Calu3 (cell line): ENCODE results near the gene UFC1. TPM values are rescaled to one million over a fixed set of nuclear protein-coding genes. Genes with fewer than 3 reads are reported as not detected.

ENCODE experiments used
- BruUV-seq: library from RNA; stranded (reverse); fragments of 400-500 nt; replicated peaks from 2 replicates; lab custom pipeline; 2021; lab: Mats Ljungman, UMichigan
- CTCF ChIA-PET: fragments of 300-600 bp; sonication (Branson Sonifier 250); formaldehyde crosslinking; loops from one replicate; lab custom pipeline; 2022; ENCODE audit warnings: antibody characterized with exemption; lab: Charles Lee
- DNase-seq: peaks from one replicate; pipeline ENCODE4 v3.0.0; 2022
- H3K27ac Mint-ChIP-seq: one replicate; pipeline ENCODE4 v1.8.0; 2022; ENCODE audit warnings: mixed read lengths; ENCODE audit not compliant: unreplicated experiment
- H3K27me3 Mint-ChIP-seq: one replicate; pipeline ENCODE4 v1.8.0; 2022; ENCODE audit warnings: mixed read lengths; ENCODE audit not compliant: unreplicated experiment
- H3K36me3 Mint-ChIP-seq: one replicate; pipeline ENCODE4 v1.8.0; 2022; ENCODE audit warnings: mild to moderate bottlenecking, moderate library complexity, mixed read lengths; ENCODE audit not compliant: insufficient read depth, unreplicated experiment
- H3K4me1 Mint-ChIP-seq: one replicate; pipeline ENCODE4 v1.8.0; 2022; ENCODE audit warnings: mild to moderate bottlenecking, low read depth, mixed read lengths; ENCODE audit not compliant: unreplicated experiment
- H3K4me3 Mint-ChIP-seq: one replicate; pipeline ENCODE4 v1.8.0; 2022; ENCODE audit warnings: mild to moderate bottlenecking, low read depth, moderate library complexity, mixed read lengths; ENCODE audit not compliant: unreplicated experiment
- H3K9me3 Mint-ChIP-seq: one replicate; pipeline ENCODE4 v1.8.0; 2022; ENCODE audit warnings: low read depth, mixed read lengths; ENCODE audit not compliant: unreplicated experiment
- intact Hi-C: fragments of 100-400 bp; cut with micrococcal nuclease; formaldehyde crosslinking; loops from one replicate; pipeline ENCODE4 v1.10.0; 2022; ENCODE audit not compliant: unreplicated experiment
- total RNA-seq: library from RNA; stranded (reverse); gene quantifications from 2 replicates; pipeline ENCODE4 v1.2.3, GENCODE V29; 2022
- TF ChIP-seq, protein P1 (sequence below): fragments of 200-600 bp; IDR thresholded peaks from one replicate; pipeline ENCODE4 v1.8.0; 2022; ENCODE audit warnings: antibody characterized with exemption; ENCODE audit not compliant: unreplicated experiment

The UFC1 gene
- total RNA-seq, 1 experiment from 2014 or later = 85.8 TPM

DNA sequence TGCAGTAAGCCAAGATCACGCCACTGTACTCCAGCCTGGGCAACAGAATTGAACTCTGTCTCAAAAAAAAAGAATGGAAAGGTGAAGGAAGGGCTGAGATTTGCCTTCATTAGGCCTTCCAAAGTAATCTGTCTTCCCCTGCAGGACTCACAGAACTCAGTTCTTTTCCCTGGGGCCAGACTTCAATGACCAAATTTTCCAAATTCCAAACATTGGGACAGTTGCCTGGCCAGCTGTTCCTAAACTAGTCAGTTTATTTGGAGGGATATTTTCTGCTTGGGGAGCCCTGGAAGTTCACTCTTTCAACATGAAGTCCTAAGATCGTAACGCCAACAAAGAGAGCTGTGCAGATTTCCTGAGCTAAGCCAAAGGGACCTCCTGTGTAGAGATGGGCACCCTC lies 15.9 kb upstream of the UFC1 start:
- BruUV-seq = no TSS peak
- Mint-ChIP-seq H3K27me3 (no peaks in the 10 kb centered on the region), H3K4me1 (peaks cover 9% of the 10 kb centered on the region), H3K4me3 (no peak overlapping the region), H3K9me3 (no peaks in the 10 kb centered on the region), H3K27ac (no peak overlapping the region), H3K36me3 (no peaks in the 10 kb centered on the region)
- intact Hi-C loops = loop anchor here (5.0 to 10.0 kb wide), 2 partner anchors 301 to 413 kb away; no protein-coding TSS in a partner anchor
- TF ChIP-seq, protein P1, sequence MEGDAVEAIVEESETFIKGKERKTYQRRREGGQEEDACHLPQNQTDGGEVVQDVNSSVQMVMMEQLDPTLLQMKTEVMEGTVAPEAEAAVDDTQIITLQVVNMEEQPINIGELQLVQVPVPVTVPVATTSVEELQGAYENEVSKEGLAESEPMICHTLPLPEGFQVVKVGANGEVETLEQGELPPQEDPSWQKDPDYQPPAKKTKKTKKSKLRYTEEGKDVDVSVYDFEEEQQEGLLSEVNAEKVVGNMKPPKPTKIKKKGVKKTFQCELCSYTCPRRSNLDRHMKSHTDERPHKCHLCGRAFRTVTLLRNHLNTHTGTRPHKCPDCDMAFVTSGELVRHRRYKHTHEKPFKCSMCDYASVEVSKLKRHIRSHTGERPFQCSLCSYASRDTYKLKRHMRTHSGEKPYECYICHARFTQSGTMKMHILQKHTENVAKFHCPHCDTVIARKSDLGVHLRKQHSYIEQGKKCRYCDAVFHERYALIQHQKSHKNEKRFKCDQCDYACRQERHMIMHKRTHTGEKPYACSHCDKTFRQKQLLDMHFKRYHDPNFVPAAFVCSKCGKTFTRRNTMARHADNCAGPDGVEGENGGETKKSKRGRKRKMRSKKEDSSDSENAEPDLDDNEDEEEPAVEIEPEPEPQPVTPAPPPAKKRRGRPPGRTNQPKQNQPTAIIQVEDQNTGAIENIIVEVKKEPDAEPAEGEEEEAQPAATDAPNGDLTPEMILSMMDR = no peak
- CTCF ChIA-PET = interaction anchor here (0.5 to 1.1 kb wide), 3 partner anchors 9 to 198 kb away, joined by 3 to 4 read pairs (median 3); no protein-coding TSS in a partner anchor
- no peak for DNase-seq

DNA sequence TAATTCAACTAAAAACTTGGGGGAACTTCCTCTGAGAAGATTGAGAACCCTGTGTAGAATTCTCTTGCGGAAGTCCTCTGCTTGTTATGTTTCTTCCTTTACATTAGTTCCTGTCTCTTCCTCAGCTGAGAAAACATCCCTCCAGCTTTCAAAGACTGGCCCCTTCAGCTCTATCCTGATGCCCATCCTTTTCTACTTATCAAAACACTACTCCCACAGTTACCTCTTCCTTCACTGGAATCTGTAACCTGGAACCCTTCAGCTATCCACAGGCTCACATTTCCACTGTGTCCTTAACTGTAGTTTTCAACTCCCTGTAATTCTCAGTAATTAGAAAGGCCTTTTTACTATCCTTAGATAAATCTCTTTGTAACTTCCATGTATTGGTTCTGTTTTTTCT lies 15.3 kb upstream of the UFC1 start:
- CTCF ChIA-PET = interaction anchor here (0.6 to 1.1 kb wide), 2 partner anchors 9 to 159 kb away, joined by 3 to 4 read pairs; no protein-coding TSS in a partner anchor
- DNase-seq = no peak
- H3K4me1 Mint-ChIP-seq = peaks cover 9% of the 10 kb centered on the region
- BruUV-seq = no TSS peak
- no peaks in the 10 kb centered on the region for H3K9me3 Mint-ChIP-seq
- no peaks in the 10 kb centered on the region for H3K27me3 Mint-ChIP-seq
- H3K27ac Mint-ChIP-seq = no peak overlapping the region
- intact Hi-C loops = loop anchor here (5.0 to 10.0 kb wide), 2 partner anchors 301 to 414 kb away; no protein-coding TSS in a partner anchor
- no peaks in the 10 kb centered on the region for H3K36me3 Mint-ChIP-seq
- TF ChIP-seq, protein P1 = no peak
- no peak overlapping the region for H3K4me3 Mint-ChIP-seq

DNA sequence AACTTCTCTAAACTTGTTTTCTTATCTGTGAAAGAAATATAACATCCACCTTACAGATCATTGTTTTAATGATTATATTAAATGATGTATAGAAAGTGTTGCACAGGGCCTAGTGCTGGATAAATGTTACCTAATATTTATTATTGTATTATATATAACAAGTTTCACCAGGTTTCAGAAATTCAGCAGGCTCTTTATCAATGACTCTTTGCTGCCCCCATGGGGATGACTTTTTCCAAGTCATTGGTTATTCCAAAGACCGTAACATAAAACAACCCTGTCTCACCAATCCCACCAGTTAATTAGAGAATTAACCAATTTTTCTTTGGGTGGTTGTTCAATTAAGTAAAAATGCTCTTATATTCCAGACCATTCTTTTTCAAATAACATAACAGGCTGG lies 14.0 kb upstream of the UFC1 start:
- BruUV-seq = no TSS peak
- TF ChIP-seq, protein P1 = no peak
- peaks cover 9% of the 10 kb centered on the region for H3K4me1 Mint-ChIP-seq
- H3K27me3 Mint-ChIP-seq = no peaks in the 10 kb centered on the region
- CTCF ChIA-PET = no interaction called here
- no peaks in the 10 kb centered on the region for H3K9me3 Mint-ChIP-seq
- no peaks in the 10 kb centered on the region for H3K36me3 Mint-ChIP-seq
- intact Hi-C loops = loop anchor here (5.0 to 10.0 kb wide), 2 partner anchors 302 to 415 kb away; no protein-coding TSS in a partner anchor
- no peak overlapping the region for H3K27ac Mint-ChIP-seq
- no peak overlapping the region for H3K4me3 Mint-ChIP-seq
- peak; percentile 74 for DNase-seq

DNA sequence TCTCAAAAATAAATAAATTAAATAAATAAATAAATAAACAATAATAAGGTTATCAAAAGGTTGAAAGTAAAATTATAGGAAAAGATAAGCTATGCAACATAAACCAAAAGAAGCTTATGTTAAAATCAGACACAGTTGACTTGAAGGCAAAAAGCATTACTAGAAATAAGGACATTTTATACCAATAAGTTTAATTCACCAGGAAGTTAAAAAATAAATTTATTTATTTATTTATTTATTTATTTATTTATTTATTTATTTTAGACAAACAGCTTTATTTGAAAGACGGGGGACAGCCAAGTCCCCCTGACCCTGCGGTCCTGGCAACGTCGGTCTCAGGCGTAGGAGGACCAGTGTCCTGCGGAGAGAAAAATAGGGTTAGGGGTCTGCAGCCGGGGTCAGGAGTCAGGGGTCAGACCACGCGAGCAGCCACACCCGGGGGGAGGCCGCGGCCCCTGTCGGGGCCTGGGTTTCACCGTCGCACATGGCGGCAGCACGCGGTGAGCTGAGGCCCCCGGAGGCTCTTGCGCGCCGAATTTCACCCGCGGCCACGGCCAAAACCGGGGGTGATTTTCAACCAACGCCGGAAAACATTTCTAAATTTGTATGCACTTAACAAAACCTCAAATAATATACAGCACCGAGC lies 12.9 kb upstream of the UFC1 start:
- no peaks in the 10 kb centered on the region for H3K27me3 Mint-ChIP-seq
- H3K4me1 Mint-ChIP-seq = peaks cover 9% of the 10 kb centered on the region
- no peaks in the 10 kb centered on the region for H3K36me3 Mint-ChIP-seq
- no peak overlapping the region for H3K4me3 Mint-ChIP-seq
- no peaks in the 10 kb centered on the region for H3K9me3 Mint-ChIP-seq
- TF ChIP-seq, protein P1 = no peak
- CTCF ChIA-PET = interaction anchor here (0.6 to 1.1 kb wide), 3 partner anchors 8 to 67 kb away, joined by 3 to 5 read pairs (median 3); partner anchors contain the start of gene USP21
- intact Hi-C loops = no loop called here
- BruUV-seq = no TSS peak
- H3K27ac Mint-ChIP-seq = no peak overlapping the region
- DNase-seq = no peak
